Measurements from ENCODE around the gene ZNF507.

ZNF507 gene

DNA sequence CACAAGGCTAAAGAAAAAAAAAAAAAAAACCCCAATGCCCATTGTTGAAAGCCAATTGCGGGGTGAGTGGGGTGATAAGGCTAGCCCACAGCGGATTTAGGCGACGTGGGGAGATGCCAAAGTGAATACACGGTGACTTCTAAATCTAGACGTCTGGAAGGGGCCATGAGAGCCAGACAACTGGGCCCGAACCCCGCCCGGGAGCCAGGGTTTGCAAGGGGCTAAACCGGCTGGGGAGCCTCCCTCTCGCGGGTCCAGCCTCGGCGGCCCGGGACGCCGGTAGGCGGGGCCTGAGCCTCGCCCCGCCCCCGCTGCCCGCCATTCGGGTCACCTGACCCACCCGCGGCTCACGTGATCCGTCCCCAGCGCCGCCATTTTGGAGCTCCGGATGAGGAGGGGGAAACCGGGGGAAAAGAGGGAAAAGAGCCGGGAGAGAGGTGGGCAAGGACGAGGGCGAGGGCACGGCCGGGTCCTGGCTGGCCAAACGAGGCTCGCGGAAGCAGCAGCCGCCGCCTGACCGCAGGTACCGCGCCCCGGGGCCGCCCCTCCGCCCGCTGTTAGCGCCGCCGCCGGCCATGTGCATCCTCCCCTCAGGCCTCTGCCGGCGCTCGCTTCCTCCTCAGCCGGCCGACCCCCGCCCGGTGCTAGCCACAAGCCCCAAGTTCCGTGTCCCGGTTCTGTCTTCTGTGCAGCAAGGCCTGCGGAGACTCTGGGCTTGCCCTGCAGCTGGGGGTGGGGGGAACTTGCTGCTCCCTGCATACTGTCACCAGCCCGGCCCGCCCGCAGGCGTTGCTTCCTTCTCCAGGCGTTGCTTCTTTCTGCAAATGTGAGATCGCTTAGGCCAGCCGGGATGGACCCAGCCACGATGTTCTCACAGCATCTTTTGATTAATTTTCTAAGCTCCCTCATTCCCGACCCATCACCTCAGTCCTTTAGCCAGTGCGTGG is at the start of gene ZNF507:
Gene ZNF507 (plus strand): TSS at position 350 of the 947 bp plus-strand sequence. CDS start 7,221 bp downstream, outside the sequence.
- 0 out of 2 replicates have a peak, but pooled peaks have one; percentile 6 for TF ChIP-seq CTCF (conservative IDR thresholded peaks at IDR 0.05; ENCODE audit: low read depth)
- H3K27ac ChIP-seq: peak within 1 kb of the TSS; percentile 76
- POLR2A ChIA-PET (ENCODE audit: low non-redundant PET): interaction anchor here (0.7 to 1.0 kb wide), 2 partner anchors 221 to 440 kb away, joined by 3 read pairs; no protein-coding TSS in a partner anchor
- CTCF ChIA-PET: interaction anchor here (0.7 to 1.4 kb wide), 2 partner anchors 27 to 993 kb away, joined by 4 to 6 read pairs; no protein-coding TSS in a partner anchor
- peak; percentile 90 for DNase-seq (ENCODE audit: low spot score)

DNA sequence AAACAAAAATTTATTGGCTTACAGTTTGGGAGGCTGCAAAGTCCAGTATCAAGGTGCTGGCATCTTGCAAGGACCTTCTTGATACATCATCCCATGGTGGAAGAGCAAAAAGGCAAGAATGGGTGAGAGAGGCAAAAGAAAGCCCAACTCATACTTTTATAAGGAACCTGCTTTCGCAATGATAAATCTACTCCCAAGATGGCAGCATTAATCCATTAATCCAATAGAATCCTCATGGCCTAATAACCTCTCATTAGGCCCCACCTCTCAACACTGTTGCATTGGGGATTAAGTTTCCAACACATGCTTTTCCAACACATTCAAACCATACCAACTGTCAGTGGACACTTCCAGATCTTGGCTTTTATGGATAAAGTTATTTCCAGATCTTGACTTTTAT is 48.7 kb upstream of the ZNF507 start:
- DNase-seq (ENCODE audit: low spot score): no peak
- CTCF ChIA-PET: no interaction called here
- H3K27ac ChIP-seq: no peak overlapping the region

DNA sequence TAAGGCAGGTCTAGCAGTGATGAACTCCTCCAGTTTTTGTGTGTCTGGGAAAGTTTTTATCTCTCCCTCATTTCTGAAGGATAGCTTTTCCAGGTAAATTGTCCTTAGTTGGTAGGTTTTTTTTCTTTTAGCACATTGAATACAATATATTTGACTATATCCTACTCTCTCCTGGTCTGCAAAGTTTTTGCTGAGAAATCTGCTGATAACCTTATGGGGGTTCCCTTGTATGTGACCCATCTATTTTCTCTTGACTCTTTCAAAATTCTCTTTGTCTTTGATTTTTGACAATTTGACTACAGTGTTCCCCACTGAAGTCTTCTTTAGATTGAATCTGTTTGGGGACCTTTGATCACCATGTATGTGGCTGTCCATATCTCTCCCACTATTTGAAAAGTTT is 42.6 kb upstream of the ZNF507 start:
- POLR2A ChIA-PET (ENCODE audit: low non-redundant PET): no interaction called here
- DNase-seq (ENCODE audit: low spot score): no peak
- H3K27ac ChIP-seq: no peak overlapping the region
- CTCF ChIA-PET: no interaction called here
- TF ChIP-seq CTCF (conservative IDR thresholded peaks at IDR 0.05; ENCODE audit: low read depth): no peak

More for the DNA sequence above, 48.7 kb upstream of the ZNF507 start:
- no peak for TF ChIP-seq CTCF (conservative IDR thresholded peaks at IDR 0.05; ENCODE audit: low read depth)
- POLR2A ChIA-PET (ENCODE audit: low non-redundant PET): no interaction called here

GRCh38 chr19:32303193-32303592 is 42.2 kb upstream of the ZNF507 start:
- TF ChIP-seq CTCF (conservative IDR thresholded peaks at IDR 0.05; ENCODE audit: low read depth): no peak
- DNase-seq (ENCODE audit: low spot score): no peak
- ChIA-PET CTCF (no interaction called here), POLR2A (ENCODE audit: low non-redundant PET) (no interaction called here)
- no peak overlapping the region for H3K27ac ChIP-seq

GRCh38 chr19:32307591-32307990 is 37.8 kb upstream of the ZNF507 start:
- ChIA-PET POLR2A (ENCODE audit: low non-redundant PET) (no interaction called here), CTCF (no interaction called here)
- no peak for DNase-seq (ENCODE audit: low spot score)
- H3K27ac ChIP-seq: no peak overlapping the region
- TF ChIP-seq CTCF (conservative IDR thresholded peaks at IDR 0.05; ENCODE audit: low read depth): no peak

DNA sequence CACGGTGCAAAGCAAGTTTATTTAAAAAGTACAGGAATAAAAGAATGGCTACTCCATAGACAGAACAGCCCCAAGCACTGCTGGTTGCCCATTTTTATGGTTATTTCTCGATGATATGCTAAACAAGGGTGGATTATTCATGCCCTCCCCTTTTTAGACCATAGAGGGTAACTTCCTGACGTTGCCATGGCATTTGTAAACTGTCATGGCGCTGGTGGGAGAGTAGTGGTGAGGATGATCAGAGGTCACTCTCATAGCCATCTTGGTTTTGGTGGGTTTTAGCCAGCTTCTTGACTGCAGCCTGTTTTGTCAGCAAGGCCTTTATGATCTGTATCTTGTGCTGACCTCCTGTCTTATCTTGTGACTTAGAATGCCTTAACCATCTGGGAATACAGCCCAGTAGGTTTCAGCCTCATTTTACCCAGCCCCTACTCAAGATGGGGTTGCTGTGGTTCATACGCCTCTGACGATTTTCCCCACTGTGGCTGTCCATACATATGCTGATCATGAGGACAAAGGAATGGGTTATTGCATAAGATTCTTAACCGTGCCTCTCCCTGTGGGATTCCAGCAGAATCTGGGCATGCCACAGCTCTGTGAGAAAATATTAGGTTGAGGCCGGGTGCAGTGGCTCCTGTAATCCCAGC is 36.9 kb upstream of the ZNF507 start:
- DNase-seq (ENCODE audit: low spot score): no peak
- TF ChIP-seq CTCF (conservative IDR thresholded peaks at IDR 0.05; ENCODE audit: low read depth): no peak
- CTCF ChIA-PET: no interaction called here

More for the DNA sequence above, 36.9 kb upstream of the ZNF507 start:
- no peak overlapping the region for H3K27ac ChIP-seq
- POLR2A ChIA-PET (ENCODE audit: low non-redundant PET): no interaction called here

All from RWPE1 (cell line).